ENCODE results near the gene CITED1.

DNA sequence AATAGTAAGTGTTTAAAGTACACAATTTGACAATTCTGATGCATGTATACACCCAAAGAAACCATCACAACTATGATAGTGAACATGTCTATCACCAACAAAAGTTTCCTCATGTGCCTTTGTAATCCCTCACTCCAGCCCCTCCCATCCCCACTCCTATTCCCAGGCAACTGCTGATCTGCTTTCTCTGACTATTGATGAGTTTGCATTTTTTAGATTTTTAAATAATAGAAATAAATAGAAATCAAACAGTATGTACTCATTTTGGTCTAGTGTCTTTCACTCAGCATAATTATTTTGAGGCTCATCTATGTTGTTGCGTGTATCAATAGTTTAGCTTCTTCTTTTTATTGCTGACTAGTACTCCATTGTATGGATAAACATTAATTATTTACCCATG is 23.4 kb downstream of the CITED1 start:
- no peak for TF ChIP-seq EZH2phosphoT487 (IDR thresholded peaks at IDR 0.05; ENCODE audit: borderline replicate concordance, low read depth, low read length)
- TF ChIP-seq, protein P1, sequence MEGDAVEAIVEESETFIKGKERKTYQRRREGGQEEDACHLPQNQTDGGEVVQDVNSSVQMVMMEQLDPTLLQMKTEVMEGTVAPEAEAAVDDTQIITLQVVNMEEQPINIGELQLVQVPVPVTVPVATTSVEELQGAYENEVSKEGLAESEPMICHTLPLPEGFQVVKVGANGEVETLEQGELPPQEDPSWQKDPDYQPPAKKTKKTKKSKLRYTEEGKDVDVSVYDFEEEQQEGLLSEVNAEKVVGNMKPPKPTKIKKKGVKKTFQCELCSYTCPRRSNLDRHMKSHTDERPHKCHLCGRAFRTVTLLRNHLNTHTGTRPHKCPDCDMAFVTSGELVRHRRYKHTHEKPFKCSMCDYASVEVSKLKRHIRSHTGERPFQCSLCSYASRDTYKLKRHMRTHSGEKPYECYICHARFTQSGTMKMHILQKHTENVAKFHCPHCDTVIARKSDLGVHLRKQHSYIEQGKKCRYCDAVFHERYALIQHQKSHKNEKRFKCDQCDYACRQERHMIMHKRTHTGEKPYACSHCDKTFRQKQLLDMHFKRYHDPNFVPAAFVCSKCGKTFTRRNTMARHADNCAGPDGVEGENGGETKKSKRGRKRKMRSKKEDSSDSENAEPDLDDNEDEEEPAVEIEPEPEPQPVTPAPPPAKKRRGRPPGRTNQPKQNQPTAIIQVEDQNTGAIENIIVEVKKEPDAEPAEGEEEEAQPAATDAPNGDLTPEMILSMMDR (conservative IDR thresholded peaks at IDR 0.05; ENCODE audit: low read length) = no peak
